ENCODE data around the gene HES7. TPM values are rescaled to one million over a fixed set of nuclear protein-coding genes. Genes with fewer than 3 reads are reported as not detected.

HES7 gene
- total and polyA plus RNA-seq, 9 of the 15 experiments (the other 6 are each of a cell fraction or from before 2014, with no cell fraction given): 0.03 to 1.7 (median 0.14) TPM; not detected in 1

DNA sequence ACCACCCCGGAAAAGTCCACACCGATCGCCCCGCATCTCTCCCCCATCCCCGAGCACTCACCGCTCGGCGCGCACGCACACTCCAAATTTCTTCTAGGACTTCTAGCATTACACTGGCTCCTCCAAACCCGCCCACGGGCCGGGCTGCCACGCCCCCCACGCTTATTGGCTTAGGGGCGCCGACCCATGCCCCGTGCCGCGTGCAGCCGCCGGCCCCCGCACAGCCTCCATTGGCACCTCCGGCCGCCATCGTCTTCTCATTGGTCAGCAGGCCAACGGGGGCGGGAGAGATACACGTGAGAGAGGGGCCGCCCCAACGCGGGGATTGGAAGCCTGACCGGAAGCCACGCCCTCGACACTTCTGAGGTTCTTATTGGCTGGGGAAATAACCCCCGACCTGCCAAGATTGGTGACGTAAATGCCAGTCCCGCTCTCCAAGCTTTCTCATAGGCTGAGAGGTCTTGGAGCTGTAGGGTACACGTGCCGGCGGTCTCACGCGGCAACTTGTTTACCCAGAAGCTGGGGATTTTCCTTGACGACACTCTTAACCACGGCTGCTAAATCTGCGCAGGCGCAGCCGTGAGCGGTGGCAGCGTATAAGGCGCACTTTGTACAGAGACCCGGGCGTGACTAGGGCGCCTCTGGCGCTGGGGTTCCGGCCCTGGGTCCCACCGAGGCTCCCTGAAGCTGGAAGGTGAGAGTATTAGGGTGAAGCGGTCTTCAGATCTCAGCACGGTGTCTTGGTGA lies 32.5 kb upstream of the HES7 start (continued):
- TF ChIP-seq ZBTB7A (IDR thresholded peaks at IDR 0.05; ENCODE audit: borderline replicate concordance, control insufficient read depth, low read depth, low read length) (no peak), DNMT1 (IDR thresholded peaks at IDR 0.05) (no peak), ARNT (IDR thresholded peaks at IDR 0.05) (no peak), ZNF232 (CRISPR knock-in tag; IDR thresholded peaks at IDR 0.05) (no peak), NFE2 (IDR thresholded peaks at IDR 0.05; ENCODE audit: low read depth) (no peak), TRIM24 (IDR thresholded peaks at IDR 0.05) (peak in 1 of 2 experiments; percentile 55; a peak in 1 of 4 replicates), MXI1 (IDR thresholded peaks at IDR 0.05; ENCODE audit: low read depth, low read length) (peak; percentile 59; the same call in 1 of the 2 replicates), SIN3A (IDR thresholded peaks at IDR 0.05; ENCODE audit: borderline replicate concordance in 2 of 2, control insufficient read depth in 1 of 2, low read depth in 2 of 2, low read length in 2 of 2) (peak; percentile 49 to 68; a peak in 2 of 4 replicates), ARHGAP35 (IDR thresholded peaks at IDR 0.05; ENCODE audit: partially characterized antibody) (no peak), ETV6 (IDR thresholded peaks at IDR 0.05; ENCODE audit: borderline replicate concordance in 1 of 2, low read depth in 2 of 2, low read length in 1 of 2) (no peak), ETV6 (CRISPR knock-in tag; IDR thresholded peaks at IDR 0.05; ENCODE audit: borderline replicate concordance) (no peak)
- TF ChIP-seq, protein P1, sequence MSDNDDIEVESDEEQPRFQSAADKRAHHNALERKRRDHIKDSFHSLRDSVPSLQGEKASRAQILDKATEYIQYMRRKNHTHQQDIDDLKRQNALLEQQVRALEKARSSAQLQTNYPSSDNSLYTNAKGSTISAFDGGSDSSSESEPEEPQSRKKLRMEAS (CRISPR knock-in tag; IDR thresholded peaks at IDR 0.05): peak; percentile 97
- TF ChIP-seq, protein P2, sequence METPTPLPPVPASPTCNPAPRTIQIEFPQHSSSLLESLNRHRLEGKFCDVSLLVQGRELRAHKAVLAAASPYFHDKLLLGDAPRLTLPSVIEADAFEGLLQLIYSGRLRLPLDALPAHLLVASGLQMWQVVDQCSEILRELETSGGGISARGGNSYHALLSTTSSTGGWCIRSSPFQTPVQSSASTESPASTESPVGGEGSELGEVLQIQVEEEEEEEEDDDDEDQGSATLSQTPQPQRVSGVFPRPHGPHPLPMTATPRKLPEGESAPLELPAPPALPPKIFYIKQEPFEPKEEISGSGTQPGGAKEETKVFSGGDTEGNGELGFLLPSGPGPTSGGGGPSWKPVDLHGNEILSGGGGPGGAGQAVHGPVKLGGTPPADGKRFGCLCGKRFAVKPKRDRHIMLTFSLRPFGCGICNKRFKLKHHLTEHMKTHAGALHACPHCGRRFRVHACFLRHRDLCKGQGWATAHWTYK (CRISPR knock-in tag; IDR thresholded peaks at IDR 0.05): no peak
- TF ChIP-seq, protein P3, sequence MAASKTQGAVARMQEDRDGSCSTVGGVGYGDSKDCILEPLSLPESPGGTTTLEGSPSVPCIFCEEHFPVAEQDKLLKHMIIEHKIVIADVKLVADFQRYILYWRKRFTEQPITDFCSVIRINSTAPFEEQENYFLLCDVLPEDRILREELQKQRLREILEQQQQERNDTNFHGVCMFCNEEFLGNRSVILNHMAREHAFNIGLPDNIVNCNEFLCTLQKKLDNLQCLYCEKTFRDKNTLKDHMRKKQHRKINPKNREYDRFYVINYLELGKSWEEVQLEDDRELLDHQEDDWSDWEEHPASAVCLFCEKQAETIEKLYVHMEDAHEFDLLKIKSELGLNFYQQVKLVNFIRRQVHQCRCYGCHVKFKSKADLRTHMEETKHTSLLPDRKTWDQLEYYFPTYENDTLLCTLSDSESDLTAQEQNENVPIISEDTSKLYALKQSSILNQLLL (CRISPR knock-in tag; IDR thresholded peaks at IDR 0.05; ENCODE audit: borderline replicate concordance): no peak
- TF ChIP-seq, protein P4, sequence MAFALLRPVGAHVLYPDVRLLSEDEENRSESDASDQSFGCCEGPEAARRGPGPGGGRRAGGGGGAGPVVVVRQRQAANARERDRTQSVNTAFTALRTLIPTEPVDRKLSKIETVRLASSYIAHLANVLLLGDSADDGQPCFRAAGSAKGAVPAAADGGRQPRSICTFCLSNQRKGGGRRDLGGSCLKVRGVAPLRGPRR (CRISPR knock-in tag; IDR thresholded peaks at IDR 0.05): no peak
- TF ChIP-seq, protein P5, sequence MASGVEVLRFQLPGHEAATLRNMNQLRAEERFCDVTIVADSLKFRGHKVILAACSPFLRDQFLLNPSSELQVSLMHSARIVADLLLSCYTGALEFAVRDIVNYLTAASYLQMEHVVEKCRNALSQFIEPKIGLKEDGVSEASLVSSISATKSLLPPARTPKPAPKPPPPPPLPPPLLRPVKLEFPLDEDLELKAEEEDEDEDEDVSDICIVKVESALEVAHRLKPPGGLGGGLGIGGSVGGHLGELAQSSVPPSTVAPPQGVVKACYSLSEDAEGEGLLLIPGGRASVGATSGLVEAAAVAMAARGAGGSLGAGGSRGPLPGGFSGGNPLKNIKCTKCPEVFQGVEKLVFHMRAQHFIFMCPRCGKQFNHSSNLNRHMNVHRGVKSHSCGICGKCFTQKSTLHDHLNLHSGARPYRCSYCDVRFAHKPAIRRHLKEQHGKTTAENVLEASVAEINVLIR (CRISPR knock-in tag; IDR thresholded peaks at IDR 0.05): peak; percentile 62
- TF ChIP-seq, protein P6, sequence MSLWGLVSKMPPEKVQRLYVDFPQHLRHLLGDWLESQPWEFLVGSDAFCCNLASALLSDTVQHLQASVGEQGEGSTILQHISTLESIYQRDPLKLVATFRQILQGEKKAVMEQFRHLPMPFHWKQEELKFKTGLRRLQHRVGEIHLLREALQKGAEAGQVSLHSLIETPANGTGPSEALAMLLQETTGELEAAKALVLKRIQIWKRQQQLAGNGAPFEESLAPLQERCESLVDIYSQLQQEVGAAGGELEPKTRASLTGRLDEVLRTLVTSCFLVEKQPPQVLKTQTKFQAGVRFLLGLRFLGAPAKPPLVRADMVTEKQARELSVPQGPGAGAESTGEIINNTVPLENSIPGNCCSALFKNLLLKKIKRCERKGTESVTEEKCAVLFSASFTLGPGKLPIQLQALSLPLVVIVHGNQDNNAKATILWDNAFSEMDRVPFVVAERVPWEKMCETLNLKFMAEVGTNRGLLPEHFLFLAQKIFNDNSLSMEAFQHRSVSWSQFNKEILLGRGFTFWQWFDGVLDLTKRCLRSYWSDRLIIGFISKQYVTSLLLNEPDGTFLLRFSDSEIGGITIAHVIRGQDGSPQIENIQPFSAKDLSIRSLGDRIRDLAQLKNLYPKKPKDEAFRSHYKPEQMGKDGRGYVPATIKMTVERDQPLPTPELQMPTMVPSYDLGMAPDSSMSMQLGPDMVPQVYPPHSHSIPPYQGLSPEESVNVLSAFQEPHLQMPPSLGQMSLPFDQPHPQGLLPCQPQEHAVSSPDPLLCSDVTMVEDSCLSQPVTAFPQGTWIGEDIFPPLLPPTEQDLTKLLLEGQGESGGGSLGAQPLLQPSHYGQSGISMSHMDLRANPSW (CRISPR knock-in tag; IDR thresholded peaks at IDR 0.05): no peak
- TF ChIP-seq, protein P7, sequence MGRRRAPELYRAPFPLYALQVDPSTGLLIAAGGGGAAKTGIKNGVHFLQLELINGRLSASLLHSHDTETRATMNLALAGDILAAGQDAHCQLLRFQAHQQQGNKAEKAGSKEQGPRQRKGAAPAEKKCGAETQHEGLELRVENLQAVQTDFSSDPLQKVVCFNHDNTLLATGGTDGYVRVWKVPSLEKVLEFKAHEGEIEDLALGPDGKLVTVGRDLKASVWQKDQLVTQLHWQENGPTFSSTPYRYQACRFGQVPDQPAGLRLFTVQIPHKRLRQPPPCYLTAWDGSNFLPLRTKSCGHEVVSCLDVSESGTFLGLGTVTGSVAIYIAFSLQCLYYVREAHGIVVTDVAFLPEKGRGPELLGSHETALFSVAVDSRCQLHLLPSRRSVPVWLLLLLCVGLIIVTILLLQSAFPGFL (CRISPR knock-in tag; IDR thresholded peaks at IDR 0.05): no peak

Measured in K562 (cell line).